Measurements from ENCODE around the gene GALNT13.

GALNT13 gene

DNA sequence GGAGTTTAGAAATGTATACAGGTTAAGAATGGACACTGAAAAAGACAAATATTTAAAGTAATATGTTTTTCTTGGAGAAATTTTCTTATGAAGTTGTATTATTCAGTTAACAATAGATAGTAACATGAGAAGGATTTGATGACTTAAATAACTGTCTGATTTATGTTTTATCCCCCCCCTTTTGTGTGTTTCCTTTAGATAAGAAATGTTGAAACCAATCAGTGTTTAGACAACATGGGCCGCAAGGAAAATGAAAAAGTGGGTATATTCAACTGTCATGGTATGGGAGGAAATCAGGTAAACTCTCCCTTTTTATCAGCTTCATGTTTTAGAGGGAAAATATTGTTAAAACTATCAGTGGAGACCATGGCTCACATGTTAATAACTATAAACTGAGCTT lies 537.1 kb downstream of the GALNT13 start:
- TF ChIP-seq, protein P1, sequence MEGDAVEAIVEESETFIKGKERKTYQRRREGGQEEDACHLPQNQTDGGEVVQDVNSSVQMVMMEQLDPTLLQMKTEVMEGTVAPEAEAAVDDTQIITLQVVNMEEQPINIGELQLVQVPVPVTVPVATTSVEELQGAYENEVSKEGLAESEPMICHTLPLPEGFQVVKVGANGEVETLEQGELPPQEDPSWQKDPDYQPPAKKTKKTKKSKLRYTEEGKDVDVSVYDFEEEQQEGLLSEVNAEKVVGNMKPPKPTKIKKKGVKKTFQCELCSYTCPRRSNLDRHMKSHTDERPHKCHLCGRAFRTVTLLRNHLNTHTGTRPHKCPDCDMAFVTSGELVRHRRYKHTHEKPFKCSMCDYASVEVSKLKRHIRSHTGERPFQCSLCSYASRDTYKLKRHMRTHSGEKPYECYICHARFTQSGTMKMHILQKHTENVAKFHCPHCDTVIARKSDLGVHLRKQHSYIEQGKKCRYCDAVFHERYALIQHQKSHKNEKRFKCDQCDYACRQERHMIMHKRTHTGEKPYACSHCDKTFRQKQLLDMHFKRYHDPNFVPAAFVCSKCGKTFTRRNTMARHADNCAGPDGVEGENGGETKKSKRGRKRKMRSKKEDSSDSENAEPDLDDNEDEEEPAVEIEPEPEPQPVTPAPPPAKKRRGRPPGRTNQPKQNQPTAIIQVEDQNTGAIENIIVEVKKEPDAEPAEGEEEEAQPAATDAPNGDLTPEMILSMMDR (IDR thresholded peaks at IDR 0.05), result no peak
- no peak overlapping the region for H3K4me2 ChIP-seq (ENCODE audit: low read length)
- H3K9me3 ChIP-seq (ENCODE audit: control insufficient read depth, low read length), result no peaks in the 10 kb centered on the region
- H3K36me3 ChIP-seq (ENCODE audit: control insufficient read depth, insufficient read depth, low read length), result no peaks in the 10 kb centered on the region
- no peak overlapping the region for H3K4me3 ChIP-seq (ENCODE audit: low read depth, low read length)
- H3K4me1 ChIP-seq, result no peaks in the 10 kb centered on the region
- H2AFZ ChIP-seq, result no peak overlapping the region
- no peaks in the 10 kb centered on the region for H3K79me2 ChIP-seq
- no peaks in the 10 kb centered on the region for H3K27me3 ChIP-seq (ENCODE audit: control insufficient read depth, insufficient read depth, low read length)
- H3K27ac ChIP-seq, result no peak overlapping the region
- H3K9ac ChIP-seq, result no peak overlapping the region

DNA sequence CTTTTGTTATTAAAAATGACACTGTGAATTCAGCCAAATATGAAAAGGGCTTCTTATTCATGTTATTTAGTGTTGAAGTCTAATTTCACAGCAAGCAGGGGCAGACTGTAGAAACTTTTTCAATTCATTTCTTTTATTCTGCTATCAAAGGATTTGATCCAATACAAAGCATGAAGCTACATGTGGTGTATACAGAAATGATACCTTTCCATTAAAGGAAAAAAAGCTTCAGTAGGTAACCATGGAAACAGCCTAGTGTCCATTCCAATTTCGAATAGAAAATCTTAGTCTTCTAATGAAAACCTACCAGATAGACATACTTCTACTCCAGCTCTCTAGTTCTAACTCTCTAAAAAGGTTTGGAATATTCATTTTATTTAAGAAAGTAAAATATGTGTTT lies 550.5 kb downstream of the GALNT13 start:
- no peak overlapping the region for H3K4me3 ChIP-seq (ENCODE audit: low read depth, low read length)
- no peak overlapping the region for H3K4me2 ChIP-seq (ENCODE audit: low read length)
- H3K9me3 ChIP-seq (ENCODE audit: control insufficient read depth, low read length), result no peaks in the 10 kb centered on the region
- H3K27ac ChIP-seq, result no peak overlapping the region
- no peaks in the 10 kb centered on the region for H3K36me3 ChIP-seq (ENCODE audit: control insufficient read depth, insufficient read depth, low read length)
- no peak overlapping the region for H2AFZ ChIP-seq
- no peaks in the 10 kb centered on the region for H3K4me1 ChIP-seq
- no peak overlapping the region for H3K9ac ChIP-seq
- TF ChIP-seq, protein P1 (IDR thresholded peaks at IDR 0.05), result no peak
- no peaks in the 10 kb centered on the region for H3K79me2 ChIP-seq
- no peaks in the 10 kb centered on the region for H3K27me3 ChIP-seq (ENCODE audit: control insufficient read depth, insufficient read depth, low read length)

DNA sequence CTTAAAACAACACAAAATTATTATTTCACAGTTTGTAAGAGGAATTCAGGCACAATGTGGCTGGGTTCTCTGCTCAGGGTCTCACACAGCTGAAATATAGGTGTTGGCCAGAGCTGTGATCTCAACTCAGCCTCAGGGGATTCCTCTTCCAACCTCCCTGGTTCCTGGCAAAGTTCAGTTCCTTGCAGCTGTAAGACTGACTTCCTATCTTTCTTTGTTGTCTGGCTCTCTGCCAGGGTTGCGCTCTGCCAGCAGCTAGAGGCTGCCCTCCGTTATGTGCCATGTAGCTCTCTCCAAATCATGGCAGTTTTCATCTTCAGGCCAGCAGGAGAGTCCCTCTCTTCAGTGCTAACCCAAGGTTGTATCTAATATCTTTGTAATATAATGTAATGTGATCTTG lies 554.3 kb downstream of the GALNT13 start:
- Histone ChIP-seq H3K36me3 (ENCODE audit: control insufficient read depth, insufficient read depth, low read length) (no peaks in the 10 kb centered on the region), H3K4me1 (no peaks in the 10 kb centered on the region), H2AFZ (no peak overlapping the region), H3K4me2 (ENCODE audit: low read length) (no peak overlapping the region), H3K27ac (no peak overlapping the region), H3K27me3 (ENCODE audit: control insufficient read depth, insufficient read depth, low read length) (no peaks in the 10 kb centered on the region), H3K4me3 (ENCODE audit: low read depth, low read length) (no peak overlapping the region), H3K9ac (no peak overlapping the region), H3K9me3 (ENCODE audit: control insufficient read depth, low read length) (no peaks in the 10 kb centered on the region), H3K79me2 (no peaks in the 10 kb centered on the region)
- TF ChIP-seq, protein P1 (IDR thresholded peaks at IDR 0.05), result no peak

DNA sequence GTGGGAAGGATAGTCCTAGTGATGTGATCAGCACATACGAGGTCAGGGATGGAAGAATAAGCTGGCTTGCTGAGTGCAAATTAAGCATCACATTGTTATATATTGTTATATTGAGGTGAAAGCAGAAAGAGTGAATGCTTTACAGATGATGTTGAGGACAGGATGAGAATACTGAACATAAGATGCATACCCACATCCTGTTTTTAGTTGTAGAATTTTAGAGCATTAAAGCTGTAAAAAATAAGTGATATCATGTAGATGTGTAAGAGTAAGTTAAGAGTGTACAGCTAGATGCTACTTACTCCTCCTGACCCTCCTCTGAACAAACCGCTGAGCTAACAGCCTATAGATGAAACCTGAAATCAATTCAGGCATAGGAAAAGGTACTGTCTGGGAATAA lies 555.7 kb downstream of the GALNT13 start:
- Histone ChIP-seq H3K36me3 (ENCODE audit: control insufficient read depth, insufficient read depth, low read length) (no peaks in the 10 kb centered on the region), H2AFZ (no peak overlapping the region), H3K27ac (no peak overlapping the region), H3K27me3 (ENCODE audit: control insufficient read depth, insufficient read depth, low read length) (no peaks in the 10 kb centered on the region), H3K9me3 (ENCODE audit: control insufficient read depth, low read length) (no peaks in the 10 kb centered on the region), H3K4me2 (ENCODE audit: low read length) (no peak overlapping the region), H3K9ac (no peak overlapping the region), H3K79me2 (no peaks in the 10 kb centered on the region), H3K4me1 (no peaks in the 10 kb centered on the region), H3K4me3 (ENCODE audit: low read depth, low read length) (no peak overlapping the region)
- TF ChIP-seq, protein P1 (IDR thresholded peaks at IDR 0.05), result no peak

DNA sequence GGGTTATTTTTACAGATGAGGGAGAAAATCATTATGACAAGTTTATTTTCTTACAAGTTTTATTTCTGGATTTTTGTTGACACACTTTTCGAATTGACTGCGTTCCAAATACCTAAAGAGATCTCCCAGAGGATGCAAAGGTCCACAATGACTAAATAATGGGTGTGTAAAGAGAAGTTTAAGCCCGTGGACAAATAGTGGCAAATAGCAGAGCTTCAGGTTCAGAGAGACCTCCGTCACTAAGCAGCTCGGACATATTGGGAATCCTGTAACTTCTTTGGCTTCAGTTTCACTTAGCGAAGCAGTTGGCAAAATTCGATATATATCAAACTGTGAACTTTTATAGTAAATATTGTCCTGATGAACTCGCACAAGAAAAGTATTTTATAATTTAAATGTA lies 556.3 kb downstream of the GALNT13 start:
- Histone ChIP-seq H3K27me3 (ENCODE audit: control insufficient read depth, insufficient read depth, low read length) (no peaks in the 10 kb centered on the region), H3K36me3 (ENCODE audit: control insufficient read depth, insufficient read depth, low read length) (no peaks in the 10 kb centered on the region), H3K9me3 (ENCODE audit: control insufficient read depth, low read length) (no peaks in the 10 kb centered on the region), H3K79me2 (no peaks in the 10 kb centered on the region), H3K4me2 (ENCODE audit: low read length) (no peak overlapping the region), H3K9ac (no peak overlapping the region), H3K4me3 (ENCODE audit: low read depth, low read length) (no peak overlapping the region), H3K27ac (no peak overlapping the region), H2AFZ (no peak overlapping the region), H3K4me1 (no peaks in the 10 kb centered on the region)
- TF ChIP-seq, protein P1 (IDR thresholded peaks at IDR 0.05), result no peak

All from parathyroid adenoma (tissue), 2 donors.